Kidney (tissue), 14 donors: ENCODE measurements around the gene FHOD1. TPM values are rescaled to one million over a fixed set of nuclear protein-coding genes. Genes with fewer than 3 reads are reported as not detected.

Experiments
- DNase-seq, 5 donors: peaks; one replicate each; pipeline ENCODE4 v3.0.0-alpha.2; 2013 to 2020
- FAIRE-seq: peaks from 2 replicates; lab custom pipeline; 2012; peaks lifted over from hg19 to GRCh38; lab: Jason Lieb, UNC
- H3K27ac ChIP-seq, 2 donors: one replicate each; pipeline ENCODE4 v1.7.0; 2013; ENCODE audit warnings: low read depth in 2 of 2, low read length in 2 of 2, inconsistent platforms in 1 of 2
- H3K27me3 ChIP-seq: one replicate; pipeline ENCODE4 v1.7.1; 2013; ENCODE audit warnings: low read length, inconsistent platforms; ENCODE audit not compliant: control insufficient read depth, insufficient read depth
- H3K36me3 ChIP-seq, 3 donors: one replicate each; pipeline versions ENCODE4 v1.7.0 to v1.7.1; 2013; ENCODE audit warnings: low read length in 3 of 3, control low read depth in 1 of 3, inconsistent platforms in 1 of 3; ENCODE audit not compliant: insufficient read depth in 3 of 3, control insufficient read depth in 2 of 3
- H3K4me1 ChIP-seq, 3 donors: one replicate each; pipeline versions ENCODE4 v1.7.0 to v1.7.1; 2013; ENCODE audit warnings: low read length in 3 of 3, inconsistent platforms in 1 of 3, low read depth in 1 of 3; ENCODE audit not compliant: control insufficient read depth in 2 of 3, insufficient read depth in 2 of 3
- H3K4me3 ChIP-seq, 3 donors: one replicate each; pipeline versions ENCODE4 v1.7.0 to v1.8.1; 2013; ENCODE audit warnings: low read length in 3 of 3, control low read depth in 1 of 3, inconsistent platforms in 1 of 3
- H3K9ac ChIP-seq, 3 donors: one replicate each; pipeline versions ENCODE4 v1.7.0 to v1.7.1; 2013; ENCODE audit warnings: low read length in 3 of 3, control low read depth in 1 of 3, inconsistent platforms in 1 of 3
- H3K9me3 ChIP-seq, 3 donors: one replicate each; pipeline versions ENCODE4 v1.7.0 to v1.7.1; 2013; ENCODE audit warnings: low read length in 3 of 3, control low read depth in 1 of 3, inconsistent platforms in 1 of 3; ENCODE audit not compliant: control insufficient read depth in 2 of 3, insufficient read depth in 1 of 3
- CTCF ChIP-seq: IDR thresholded peaks from 3 replicates; pipeline ENCODE4 v1.5.1; 2012; ENCODE audit warnings: mild to moderate bottlenecking, moderate library complexity, borderline replicate concordance; ENCODE audit not compliant: insufficient read depth; ENCODE audit errors: extremely low read depth
- intact Hi-C: fragments of 100-400 bp; cut with DNase I; formaldehyde crosslinking; loops from one replicate; pipeline ENCODE4 v1.11.1; 2022
- polyA plus RNA-seq: library from polyadenylated mRNA; stranded (reverse); fragments of 350-450 nt; fragmentation: Illumina TruSeq; extraction: RNeasy Lipid Tissue Mini Kit (QIAGEN cat#74804); gene quantifications from one replicate; pipeline ENCODE4 v1.2.3, GENCODE V29; 2014; ENCODE audit warnings: low read depth, low replicate concordance; ENCODE audit not compliant: insufficient read depth
- total RNA-seq: library from RNA; stranded (reverse); fragmentation: NEBNext Ultra II Directional; extraction: Animal tissue kit (Norgen Biotek cat#: 25700); gene quantifications from one replicate; pipeline ENCODE4 v1.2.1, GENCODE V29; 2021
- donor health status: control.
- donor health status: control.
- donor health status: control.
- donor health status: control.
- donor health status: control.
- donor health status: DM: yes; HTN: yes; CAD: no.
- donor health status: Normal renal cell carcinoma (clear cell type).

The FHOD1 gene
- total and polyA plus RNA-seq, 2 donors from 2014 or later, result 21.0 to 30.4 TPM

GRCh38 chr16:67228905-67229304 lies 18.4 kb downstream of the FHOD1 start:
- FAIRE-seq (no peak), DNase-seq (peak in 1 of 5 donors; percentile 61)
- no peak overlapping the region for H3K9ac ChIP-seq
- intact Hi-C loops, result no loop called here
- peaks cover 2 to 26% (median 18%) of the 10 kb centered on the region in 3 donors for H3K36me3 ChIP-seq
- H3K27ac ChIP-seq, result no peak overlapping the region
- no peaks in the 10 kb centered on the region for H3K9me3 ChIP-seq
- TF ChIP-seq CTCF, result no peak
- H3K4me3 ChIP-seq, result no peak overlapping the region
- peaks cover 0 to 20% (median 11%) of the 10 kb centered on the region in 3 donors for H3K4me1 ChIP-seq
- H3K27me3 ChIP-seq, result no peaks in the 10 kb centered on the region

GRCh38 chr16:67228034-67228785 lies 19.1 kb downstream of the FHOD1 start:
- TF ChIP-seq CTCF, result no peak
- FAIRE-seq (no peak), DNase-seq (no peak)
- Histone ChIP-seq H3K9me3 (no peaks in the 10 kb centered on the region), H3K4me1 (peaks cover 0 to 20% (median 11%) of the 10 kb centered on the region in 3 donors), H3K4me3 (peak overlapping the region; percentile 94 to 100 (median 98)), H3K9ac (peak overlapping the region in 1 of 3 donors; percentile 96), H3K36me3 (peaks cover 2 to 26% (median 16%) of the 10 kb centered on the region in 3 donors), H3K27me3 (no peaks in the 10 kb centered on the region), H3K27ac (no peak overlapping the region)
- intact Hi-C loops, result no loop called here

GRCh38 chr16:67227567-67227921 lies 19.7 kb downstream of the FHOD1 start:
- no peak for DNase-seq
- Histone ChIP-seq H3K4me3 (peak overlapping the region; percentile 94 to 100 (median 98)), H3K9ac (peak overlapping the region; percentile 85 to 96 (median 90)), H3K9me3 (no peaks in the 10 kb centered on the region), H3K4me1 (peaks cover 0 to 20% (median 11%) of the 10 kb centered on the region in 3 donors), H3K27me3 (no peaks in the 10 kb centered on the region), H3K36me3 (peaks cover 2 to 26% (median 16%) of the 10 kb centered on the region in 3 donors), H3K27ac (peak overlapping the region in 1 of 2 donors; percentile 85)
- intact Hi-C loops, result no loop called here
- no peak for FAIRE-seq
- no peak for TF ChIP-seq CTCF
